Chondrocyte (in vitro differentiated cells): ENCODE data around the gene SMG7. TPM values are rescaled to one million over a fixed set of nuclear protein-coding genes. Genes with fewer than 3 reads are reported as not detected.

Experiments
- DNase-seq: peaks from one replicate; pipeline ENCODE4 v3.0.0; 2021; ENCODE audit warnings: mixed read lengths, low spot score
- H3K27ac Mint-ChIP-seq: one replicate; pipeline ENCODE4 v1.8.0; 2021; ENCODE audit warnings: mild to moderate bottlenecking, moderate library complexity, mixed read lengths; ENCODE audit not compliant: unreplicated experiment
- H3K27me3 Mint-ChIP-seq: 2 replicates; pipeline ENCODE4 v1.8.0; 2021; ENCODE audit warnings: low read depth, mixed read lengths
- H3K36me3 Mint-ChIP-seq: 2 replicates; pipeline ENCODE4 v1.8.0; 2021; ENCODE audit warnings: low read depth, mixed read lengths
- H3K4me1 Mint-ChIP-seq: 2 replicates; pipeline ENCODE4 v1.8.0; 2021; ENCODE audit warnings: low read depth, mild to moderate bottlenecking, mixed read lengths
- H3K4me3 Mint-ChIP-seq: one replicate; pipeline ENCODE4 v1.8.0; 2021; ENCODE audit warnings: mild to moderate bottlenecking, moderate library complexity, mixed read lengths; ENCODE audit not compliant: unreplicated experiment
- H3K9me3 Mint-ChIP-seq: 2 replicates; pipeline ENCODE4 v1.8.0; 2021; ENCODE audit warnings: low read depth, mixed read lengths
- CTCF ChIP-seq: fragments of 200-600 bp; sonication (generic); IDR thresholded peaks from 2 replicates; pipeline ENCODE4 v1.5.0; 2021; ENCODE audit warnings: antibody characterized with exemption, mild to moderate bottlenecking, moderate library complexity
- total RNA-seq: library from RNA; stranded (reverse); gene quantifications from 3 replicates; pipeline ENCODE4 v1.2.1, GENCODE V29; 2021

SMG7 gene
- total RNA-seq, 1 donor from 2014 or later = 49.4 TPM

GRCh38 chr1:183570451-183570850 is 98.2 kb downstream of the SMG7 start:
- H3K27ac Mint-ChIP-seq = peak overlapping the region; percentile 51
- H3K36me3 Mint-ChIP-seq = no peaks in the 10 kb centered on the region
- DNase-seq = no peak
- no peak for TF ChIP-seq CTCF
- H3K4me1 Mint-ChIP-seq = peaks cover 42% of the 10 kb centered on the region
- no peak overlapping the region for H3K4me3 Mint-ChIP-seq
- H3K9me3 Mint-ChIP-seq = no peaks in the 10 kb centered on the region
- no peaks in the 10 kb centered on the region for H3K27me3 Mint-ChIP-seq

GRCh38 chr1:183571678-183572268 is 99.5 kb downstream of the SMG7 start:
- Mint-ChIP-seq H3K36me3 (no peaks in the 10 kb centered on the region), H3K9me3 (no peaks in the 10 kb centered on the region), H3K27me3 (no peaks in the 10 kb centered on the region), H3K27ac (peak overlapping the region; percentile 88), H3K4me1 (peaks cover 54% of the 10 kb centered on the region), H3K4me3 (no peak overlapping the region)
- TF ChIP-seq CTCF = no peak
- no peak for DNase-seq

GRCh38 chr1:183572721-183573120 is 100.4 kb downstream of the SMG7 start:
- no peak for DNase-seq

GRCh38 chr1:183575606-183576005 is 103.3 kb downstream of the SMG7 start:
- H3K9me3 Mint-ChIP-seq = no peaks in the 10 kb centered on the region
- H3K27me3 Mint-ChIP-seq = no peaks in the 10 kb centered on the region
- H3K27ac Mint-ChIP-seq = no peak overlapping the region
- no peak overlapping the region for H3K4me3 Mint-ChIP-seq
- no peaks in the 10 kb centered on the region for H3K36me3 Mint-ChIP-seq
- TF ChIP-seq CTCF = no peak
- DNase-seq = no peak
- peaks cover 33% of the 10 kb centered on the region for H3K4me1 Mint-ChIP-seq

More at GRCh38 chr1:183572721-183573120, 100.4 kb downstream of the SMG7 start:
- Mint-ChIP-seq H3K27me3 (no peaks in the 10 kb centered on the region), H3K27ac (peak overlapping the region; percentile 63), H3K4me1 (peaks cover 49% of the 10 kb centered on the region), H3K36me3 (no peaks in the 10 kb centered on the region), H3K9me3 (no peaks in the 10 kb centered on the region), H3K4me3 (no peak overlapping the region)
- TF ChIP-seq CTCF = no peak

GRCh38 chr1:183576537-183576936 is 104.2 kb downstream of the SMG7 start:
- Mint-ChIP-seq H3K27ac (peak overlapping the region; percentile 46), H3K4me3 (no peak overlapping the region), H3K4me1 (peaks cover 33% of the 10 kb centered on the region), H3K9me3 (no peaks in the 10 kb centered on the region), H3K36me3 (no peaks in the 10 kb centered on the region), H3K27me3 (no peaks in the 10 kb centered on the region)
- no peak for DNase-seq
- TF ChIP-seq CTCF = no peak
